Measurements from ENCODE around the gene CSNK1A1L.

DNA sequence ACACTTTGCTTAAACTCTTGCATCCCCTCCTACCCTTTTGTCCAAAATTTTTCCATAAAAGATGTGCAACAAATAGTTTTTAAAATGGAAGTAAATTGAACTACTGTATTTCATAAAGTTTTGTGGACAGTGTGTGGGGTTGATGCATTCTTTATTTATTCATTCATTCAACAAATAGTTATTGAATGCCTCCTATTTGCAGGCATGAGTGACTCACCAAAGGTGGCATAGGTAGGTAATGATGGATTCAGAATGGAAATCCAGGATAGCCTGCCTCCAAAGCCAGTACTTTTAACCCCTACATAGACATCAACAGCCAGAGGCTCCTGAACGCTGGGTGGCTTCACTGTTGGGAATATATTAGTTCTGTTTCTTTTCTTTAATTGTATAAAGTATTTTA, 2.4 kb upstream of the CSNK1A1L start:
- TF ChIP-seq, protein P1, sequence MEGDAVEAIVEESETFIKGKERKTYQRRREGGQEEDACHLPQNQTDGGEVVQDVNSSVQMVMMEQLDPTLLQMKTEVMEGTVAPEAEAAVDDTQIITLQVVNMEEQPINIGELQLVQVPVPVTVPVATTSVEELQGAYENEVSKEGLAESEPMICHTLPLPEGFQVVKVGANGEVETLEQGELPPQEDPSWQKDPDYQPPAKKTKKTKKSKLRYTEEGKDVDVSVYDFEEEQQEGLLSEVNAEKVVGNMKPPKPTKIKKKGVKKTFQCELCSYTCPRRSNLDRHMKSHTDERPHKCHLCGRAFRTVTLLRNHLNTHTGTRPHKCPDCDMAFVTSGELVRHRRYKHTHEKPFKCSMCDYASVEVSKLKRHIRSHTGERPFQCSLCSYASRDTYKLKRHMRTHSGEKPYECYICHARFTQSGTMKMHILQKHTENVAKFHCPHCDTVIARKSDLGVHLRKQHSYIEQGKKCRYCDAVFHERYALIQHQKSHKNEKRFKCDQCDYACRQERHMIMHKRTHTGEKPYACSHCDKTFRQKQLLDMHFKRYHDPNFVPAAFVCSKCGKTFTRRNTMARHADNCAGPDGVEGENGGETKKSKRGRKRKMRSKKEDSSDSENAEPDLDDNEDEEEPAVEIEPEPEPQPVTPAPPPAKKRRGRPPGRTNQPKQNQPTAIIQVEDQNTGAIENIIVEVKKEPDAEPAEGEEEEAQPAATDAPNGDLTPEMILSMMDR (IDR thresholded peaks at IDR 0.05): no peak
- TF ChIP-seq EZH2 (IDR thresholded peaks at IDR 0.05): no peak

Measured in neural progenitor cell (in vitro differentiated cells).